ENCODE data around the gene PDCD2. TPM values are rescaled to one million over a fixed set of nuclear protein-coding genes. Genes with fewer than 3 reads are reported as not detected.

The PDCD2 gene
- total and polyA plus RNA-seq, 4 donors: 19.6 to 28.3 (median 23.2) TPM

DNA sequence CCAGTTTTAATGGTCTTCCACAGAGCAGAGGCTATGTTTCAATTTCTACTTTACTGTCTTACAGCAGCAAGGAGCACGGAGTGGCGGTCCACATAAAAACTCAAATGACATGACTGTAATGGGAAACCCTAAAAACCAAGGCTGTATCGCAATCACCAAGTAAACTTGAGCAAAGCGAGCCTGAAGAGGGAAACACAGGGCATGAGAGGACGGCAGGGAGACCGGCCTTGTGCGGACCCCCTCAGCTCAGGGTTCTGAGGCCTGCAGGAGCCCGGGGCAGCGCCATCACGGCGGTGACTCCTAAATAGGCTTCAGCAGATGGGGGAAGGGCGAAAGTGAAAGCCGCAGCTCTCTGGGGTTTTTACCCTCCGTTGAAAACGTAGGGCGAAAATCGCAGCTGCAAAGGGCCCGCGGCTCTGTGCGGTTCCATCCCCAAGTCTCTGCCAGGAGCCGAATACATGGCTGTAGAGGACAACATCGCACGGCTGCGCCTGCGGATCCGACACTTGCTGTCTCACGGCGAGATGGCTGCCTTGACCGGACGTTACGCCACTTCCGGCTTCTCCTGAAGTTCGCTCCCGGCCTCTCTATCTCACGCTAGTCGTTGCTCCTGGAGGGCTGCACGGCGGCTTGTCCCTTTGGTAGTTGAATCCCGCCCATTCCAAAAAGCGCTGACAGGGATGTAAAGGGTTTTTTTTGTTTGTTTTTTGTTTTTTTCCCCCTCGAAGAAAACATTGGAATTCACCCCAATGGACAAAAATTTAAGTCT, 31.5 kb downstream of the PDCD2 start, which contains the start of gene PSMB1:
Gene PSMB1 (minus strand): TSS at position 543 of the 769 bp plus-strand sequence. CDS start 65 bp downstream, at position 478.
- WGBS: under 1% methylated on average over 41 of the region's 41 CpGs
- Histone ChIP-seq H3K9ac (ENCODE audit: low read depth in 1 of 2, low read length in 2 of 2) (peak within 1 kb of the TSS; percentile 88 to 100), H3K4me1 (ENCODE audit: control insufficient read depth in 4 of 4, insufficient read depth in 4 of 4, low read length in 3 of 4) (peaks cover 5 to 50% (median 42%) of the 10 kb centered on the region in 4 donors), H3K27me3 (ENCODE audit: control insufficient read depth in 4 of 4, insufficient read depth in 4 of 4, low read length in 3 of 4) (no peaks in the 10 kb centered on the region), H3K36me3 (ENCODE audit: control insufficient read depth in 4 of 4, insufficient read depth in 3 of 4, low read depth in 1 of 4, low read length in 3 of 4) (peaks cover 2 to 7% (median 7%) of the 10 kb centered on the region in 4 donors), H3K27ac (ENCODE audit: low read depth in 1 of 2, low read length in 2 of 2) (peak within 1 kb of the TSS; percentile 80 to 98), H3K4me3 (ENCODE audit: low read depth in 1 of 3, low read length in 3 of 3) (peak within 1 kb of the TSS; percentile 87 to 100 (median 91)), H3K9me3 (ENCODE audit: control insufficient read depth in 4 of 4, low read length in 3 of 4) (no peaks in the 10 kb centered on the region)
- DNase-seq (ENCODE audit: low spot score): peak; percentile 90
- TF ChIP-seq SP1 (IDR thresholded peaks at IDR 0.05) (peak; percentile 24), HNF4G (IDR thresholded peaks at IDR 0.05) (no peak), RXRA (IDR thresholded peaks at IDR 0.05) (peak in 1 of 2 donors; percentile 25), TAF1 (conservative IDR thresholded peaks at IDR 0.05) (peak; percentile 57), HNF4A (conservative IDR thresholded peaks at IDR 0.05) (peak in 1 of 2 donors; percentile 14), JUND (IDR thresholded peaks at IDR 0.05) (no peak), RAD21 (IDR thresholded peaks at IDR 0.05) (no peak), FOXA2 (IDR thresholded peaks at IDR 0.05) (no peak), NR2F2 (IDR thresholded peaks at IDR 0.05) (no peak), GABPA (IDR thresholded peaks at IDR 0.05 in 1 of 2, conservative IDR thresholded peaks at IDR 0.05 in 1 of 2) (peak; percentile 89 to 96), YY1 (IDR thresholded peaks at IDR 0.05) (peak; percentile 96), EGR1 (IDR thresholded peaks at IDR 0.05; ENCODE audit: low read depth in 2 of 2) (no peak), FOXA1 (IDR thresholded peaks at IDR 0.05) (no peak)
- TF ChIP-seq, protein P1, sequence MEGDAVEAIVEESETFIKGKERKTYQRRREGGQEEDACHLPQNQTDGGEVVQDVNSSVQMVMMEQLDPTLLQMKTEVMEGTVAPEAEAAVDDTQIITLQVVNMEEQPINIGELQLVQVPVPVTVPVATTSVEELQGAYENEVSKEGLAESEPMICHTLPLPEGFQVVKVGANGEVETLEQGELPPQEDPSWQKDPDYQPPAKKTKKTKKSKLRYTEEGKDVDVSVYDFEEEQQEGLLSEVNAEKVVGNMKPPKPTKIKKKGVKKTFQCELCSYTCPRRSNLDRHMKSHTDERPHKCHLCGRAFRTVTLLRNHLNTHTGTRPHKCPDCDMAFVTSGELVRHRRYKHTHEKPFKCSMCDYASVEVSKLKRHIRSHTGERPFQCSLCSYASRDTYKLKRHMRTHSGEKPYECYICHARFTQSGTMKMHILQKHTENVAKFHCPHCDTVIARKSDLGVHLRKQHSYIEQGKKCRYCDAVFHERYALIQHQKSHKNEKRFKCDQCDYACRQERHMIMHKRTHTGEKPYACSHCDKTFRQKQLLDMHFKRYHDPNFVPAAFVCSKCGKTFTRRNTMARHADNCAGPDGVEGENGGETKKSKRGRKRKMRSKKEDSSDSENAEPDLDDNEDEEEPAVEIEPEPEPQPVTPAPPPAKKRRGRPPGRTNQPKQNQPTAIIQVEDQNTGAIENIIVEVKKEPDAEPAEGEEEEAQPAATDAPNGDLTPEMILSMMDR (IDR thresholded peaks at IDR 0.05; ENCODE audit: low read depth, low read length, missing input control): no peak
- TF ChIP-seq, protein P2, sequence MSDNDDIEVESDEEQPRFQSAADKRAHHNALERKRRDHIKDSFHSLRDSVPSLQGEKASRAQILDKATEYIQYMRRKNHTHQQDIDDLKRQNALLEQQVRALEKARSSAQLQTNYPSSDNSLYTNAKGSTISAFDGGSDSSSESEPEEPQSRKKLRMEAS (IDR thresholded peaks at IDR 0.05): peak; percentile 29
- TF ChIP-seq, protein P3, sequence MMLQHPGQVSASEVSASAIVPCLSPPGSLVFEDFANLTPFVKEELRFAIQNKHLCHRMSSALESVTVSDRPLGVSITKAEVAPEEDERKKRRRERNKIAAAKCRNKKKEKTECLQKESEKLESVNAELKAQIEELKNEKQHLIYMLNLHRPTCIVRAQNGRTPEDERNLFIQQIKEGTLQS (IDR thresholded peaks at IDR 0.05): no peak
- TF ChIP-seq, protein P4, sequence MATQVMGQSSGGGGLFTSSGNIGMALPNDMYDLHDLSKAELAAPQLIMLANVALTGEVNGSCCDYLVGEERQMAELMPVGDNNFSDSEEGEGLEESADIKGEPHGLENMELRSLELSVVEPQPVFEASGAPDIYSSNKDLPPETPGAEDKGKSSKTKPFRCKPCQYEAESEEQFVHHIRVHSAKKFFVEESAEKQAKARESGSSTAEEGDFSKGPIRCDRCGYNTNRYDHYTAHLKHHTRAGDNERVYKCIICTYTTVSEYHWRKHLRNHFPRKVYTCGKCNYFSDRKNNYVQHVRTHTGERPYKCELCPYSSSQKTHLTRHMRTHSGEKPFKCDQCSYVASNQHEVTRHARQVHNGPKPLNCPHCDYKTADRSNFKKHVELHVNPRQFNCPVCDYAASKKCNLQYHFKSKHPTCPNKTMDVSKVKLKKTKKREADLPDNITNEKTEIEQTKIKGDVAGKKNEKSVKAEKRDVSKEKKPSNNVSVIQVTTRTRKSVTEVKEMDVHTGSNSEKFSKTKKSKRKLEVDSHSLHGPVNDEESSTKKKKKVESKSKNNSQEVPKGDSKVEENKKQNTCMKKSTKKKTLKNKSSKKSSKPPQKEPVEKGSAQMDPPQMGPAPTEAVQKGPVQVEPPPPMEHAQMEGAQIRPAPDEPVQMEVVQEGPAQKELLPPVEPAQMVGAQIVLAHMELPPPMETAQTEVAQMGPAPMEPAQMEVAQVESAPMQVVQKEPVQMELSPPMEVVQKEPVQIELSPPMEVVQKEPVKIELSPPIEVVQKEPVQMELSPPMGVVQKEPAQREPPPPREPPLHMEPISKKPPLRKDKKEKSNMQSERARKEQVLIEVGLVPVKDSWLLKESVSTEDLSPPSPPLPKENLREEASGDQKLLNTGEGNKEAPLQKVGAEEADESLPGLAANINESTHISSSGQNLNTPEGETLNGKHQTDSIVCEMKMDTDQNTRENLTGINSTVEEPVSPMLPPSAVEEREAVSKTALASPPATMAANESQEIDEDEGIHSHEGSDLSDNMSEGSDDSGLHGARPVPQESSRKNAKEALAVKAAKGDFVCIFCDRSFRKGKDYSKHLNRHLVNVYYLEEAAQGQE (IDR thresholded peaks at IDR 0.05): no peak
- TF ChIP-seq, protein P5, sequence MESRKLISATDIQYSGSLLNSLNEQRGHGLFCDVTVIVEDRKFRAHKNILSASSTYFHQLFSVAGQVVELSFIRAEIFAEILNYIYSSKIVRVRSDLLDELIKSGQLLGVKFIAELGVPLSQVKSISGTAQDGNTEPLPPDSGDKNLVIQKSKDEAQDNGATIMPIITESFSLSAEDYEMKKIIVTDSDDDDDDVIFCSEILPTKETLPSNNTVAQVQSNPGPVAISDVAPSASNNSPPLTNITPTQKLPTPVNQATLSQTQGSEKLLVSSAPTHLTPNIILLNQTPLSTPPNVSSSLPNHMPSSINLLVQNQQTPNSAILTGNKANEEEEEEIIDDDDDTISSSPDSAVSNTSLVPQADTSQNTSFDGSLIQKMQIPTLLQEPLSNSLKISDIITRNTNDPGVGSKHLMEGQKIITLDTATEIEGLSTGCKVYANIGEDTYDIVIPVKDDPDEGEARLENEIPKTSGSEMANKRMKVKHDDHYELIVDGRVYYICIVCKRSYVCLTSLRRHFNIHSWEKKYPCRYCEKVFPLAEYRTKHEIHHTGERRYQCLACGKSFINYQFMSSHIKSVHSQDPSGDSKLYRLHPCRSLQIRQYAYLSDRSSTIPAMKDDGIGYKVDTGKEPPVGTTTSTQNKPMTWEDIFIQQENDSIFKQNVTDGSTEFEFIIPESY (IDR thresholded peaks at IDR 0.05): peak; percentile 64
